PC-3 (cell line): ENCODE results near the gene MYH15. TPM values are rescaled to one million over a fixed set of nuclear protein-coding genes. Genes with fewer than 3 reads are reported as not detected.

Experiments
- ATAC-seq: fragments of 200-7000 bp; cut with Tn5 transposase; 2 replicates; pipeline ENCODE4 v1.9.1; 2020; ENCODE audit warnings: mild to moderate bottlenecking, moderate library complexity
- BruUV-seq: library from RNA; stranded (reverse); fragments of 400-500 nt; replicated peaks from 2 replicates; lab custom pipeline; 2021; lab: Mats Ljungman, UMichigan
- CTCF ChIA-PET: fragments of 300-600 bp; sonication (Branson Sonifier 250); formaldehyde crosslinking; loops from one replicate; lab custom pipeline; 2022; ENCODE audit warnings: antibody characterized with exemption; lab: Charles Lee
- POLR2A ChIA-PET: fragments of 300-600 bp; sonication (Branson Sonifier 250); formaldehyde crosslinking; loops from one replicate; lab custom pipeline; 2022; ENCODE audit warnings: antibody characterized with exemption; ENCODE audit not compliant: unreplicated experiment; lab: Charles Lee
- DNase-seq: peaks from one replicate; pipeline ENCODE4 v3.0.0-alpha.2; 2015
- H2AFZ ChIP-seq: fragments of 300-600 bp; sonication (generic); 2 replicates; pipeline ENCODE4 v1.6.0; 2016; ENCODE audit warnings: antibody characterized with exemption, low read length
- H3F3A ChIP-seq: fragments of 300-600 bp; sonication (generic); one replicate; pipeline ENCODE4 v1.6.0; 2017; ENCODE audit warnings: antibody characterized with exemption, low read length, control low read depth, mild to moderate bottlenecking; ENCODE audit not compliant: unreplicated experiment
- H3K27ac ChIP-seq: fragments of 300-600 bp; sonication (generic); 2 replicates; pipeline ENCODE4 v1.5.1; 2016; ENCODE audit warnings: mild to moderate bottlenecking, low read length
- H3K27me3 ChIP-seq: fragments of 300-600 bp; sonication (generic); 2 replicates; pipeline ENCODE4 v1.6.1; 2016; ENCODE audit warnings: low read length, mixed read lengths
- H3K36me3 ChIP-seq: fragments of 300-600 bp; sonication (generic); 2 replicates; pipeline ENCODE4 v1.6.1; 2016; ENCODE audit warnings: low read depth, mixed run types, low read length, mixed read lengths
- H3K4me1 ChIP-seq: fragments of 300-600 bp; sonication (generic); 2 replicates; pipeline ENCODE4 v1.5.1; 2016; ENCODE audit warnings: low read length; ENCODE audit not compliant: insufficient read depth
- H3K4me2 ChIP-seq: fragments of 300-600 bp; sonication (generic); 2 replicates; pipeline ENCODE4 v1.6.0; 2016; ENCODE audit warnings: low read length
- H3K4me3 ChIP-seq: fragments of 300-600 bp; sonication (generic); 2 replicates; pipeline ENCODE4 v1.5.1; 2016; ENCODE audit warnings: mild to moderate bottlenecking, low read length, mixed read lengths
- H3K79me2 ChIP-seq: fragments of 300-600 bp; sonication (generic); 2 replicates; pipeline ENCODE4 v1.6.1; 2017; ENCODE audit warnings: low read length, mixed read lengths
- H3K9ac ChIP-seq: fragments of 300-600 bp; sonication (generic); 2 replicates; pipeline ENCODE4 v1.6.0; 2016; ENCODE audit warnings: mild to moderate bottlenecking, low read length
- H3K9me2 ChIP-seq: fragments of 300-600 bp; sonication (generic); replicated peaks from 2 replicates; pipeline ENCODE4 v1.6.1; 2016; ENCODE audit warnings: mixed run types, low read length, mixed read lengths
- H3K9me3 ChIP-seq: fragments of 300-600 bp; sonication (generic); 2 replicates; pipeline ENCODE4 v1.6.1; 2016; ENCODE audit warnings: low read length, mixed read lengths
- H4K20me1 ChIP-seq: fragments of 300-600 bp; sonication (generic); 2 replicates; pipeline ENCODE4 v1.6.1; 2016; ENCODE audit warnings: low read length, mixed read lengths
- EZH2 ChIP-seq: fragments of 300-600 bp; sonication (generic); IDR thresholded peaks from one replicate; pipeline ENCODE4 v1.6.1; 2017; ENCODE audit warnings: antibody characterized with exemption, mild to moderate bottlenecking, low read length; ENCODE audit not compliant: unreplicated experiment
- EZH2phosphoT487 ChIP-seq: fragments of 300-600 bp; sonication (generic); IDR thresholded peaks from 2 replicates; pipeline ENCODE4 v1.6.1; 2018; ENCODE audit warnings: mild to moderate bottlenecking, antibody characterized with exemption, low read length, borderline replicate concordance
- intact Hi-C: fragments of 100-400 bp; cut with micrococcal nuclease; formaldehyde crosslinking; loops from 2 replicates; pipeline ENCODE4 v1.9.0; 2023
- total RNA-seq: library from RNA; depleted of rRNA; stranded (reverse); fragments of >200 nt; gene quantifications from 2 replicates; pipeline ENCODE4 v1.2.3, GENCODE V29; 2014
- TF ChIP-seq, protein P1 (sequence below): fragments of 300-600 bp; sonication (generic); conservative IDR thresholded peaks from 2 replicates; pipeline ENCODE4 v1.5.1; 2017; ENCODE audit warnings: antibody characterized with exemption, low read depth, mild to moderate bottlenecking, low read length

The MYH15 gene
- total RNA-seq, 1 experiment from 2014 or later = 2.4 TPM

DNA sequence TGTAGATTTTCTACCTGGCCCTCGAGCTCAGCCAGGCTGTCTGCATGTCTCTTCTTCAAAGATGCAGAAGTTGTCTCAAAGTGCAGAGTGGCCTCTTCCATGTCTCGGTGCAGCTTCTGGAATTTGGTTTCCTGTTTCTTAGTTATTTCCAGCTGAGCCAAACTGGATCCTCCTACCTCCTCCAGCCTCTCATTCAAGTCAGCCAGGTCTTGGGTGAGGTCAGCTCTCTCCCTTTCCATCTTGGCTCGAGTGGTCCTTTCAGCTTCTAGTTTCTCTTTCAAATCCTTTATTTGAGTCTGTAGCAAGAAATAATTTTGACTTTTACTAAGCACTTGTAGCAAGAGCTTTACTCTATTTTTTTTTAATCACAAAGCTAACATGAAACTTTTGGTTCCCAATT, 81.8 kb downstream of the MYH15 start:
- H3K9me3 ChIP-seq = no peaks in the 10 kb centered on the region

DNA sequence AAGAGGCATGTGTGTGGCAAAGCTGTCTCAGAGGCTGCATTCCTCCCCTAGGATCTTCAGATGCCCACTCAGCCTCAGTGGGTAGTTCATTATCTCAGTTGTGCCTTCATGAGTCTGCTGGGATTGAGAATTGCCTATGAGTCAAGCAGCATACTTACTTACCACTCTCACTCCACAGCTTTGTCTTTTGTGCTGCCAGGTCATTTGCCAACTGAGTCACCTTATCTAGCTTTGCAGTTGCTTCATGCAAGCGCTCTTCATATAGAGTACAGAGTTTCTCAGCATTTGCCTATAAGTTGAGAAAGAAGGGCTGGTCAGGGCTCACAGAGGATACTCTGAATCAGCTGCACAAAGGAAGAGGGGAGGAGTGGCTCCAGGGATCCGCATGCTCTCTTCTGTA, 89.5 kb downstream of the MYH15 start:
- Histone ChIP-seq H3K27ac (no peak overlapping the region), H3K79me2 (no peaks in the 10 kb centered on the region), H3K36me3 (no peaks in the 10 kb centered on the region), H3K9me2 (no peaks in the 10 kb centered on the region), H2AFZ (no peak overlapping the region), H3K9me3 (no peaks in the 10 kb centered on the region), H4K20me1 (no peaks in the 10 kb centered on the region), H3K9ac (no peak overlapping the region), H3K4me1 (peaks cover 6% of the 10 kb centered on the region; the same call in 1 of the 2 replicates), H3K4me3 (no peak overlapping the region), H3F3A (no peaks in the 10 kb centered on the region), H3K27me3 (no peaks in the 10 kb centered on the region), H3K4me2 (no peak overlapping the region)
- ChIA-PET CTCF (no interaction called here), POLR2A (interaction anchor here (0.6 kb wide), 1 partner anchor 66 kb away, joined by 3 read pairs; no protein-coding TSS in a partner anchor)
- BruUV-seq = no TSS peak
- intact Hi-C loops = no loop called here
- TF ChIP-seq EZH2phosphoT487 = no peak
- TF ChIP-seq, protein P1, sequence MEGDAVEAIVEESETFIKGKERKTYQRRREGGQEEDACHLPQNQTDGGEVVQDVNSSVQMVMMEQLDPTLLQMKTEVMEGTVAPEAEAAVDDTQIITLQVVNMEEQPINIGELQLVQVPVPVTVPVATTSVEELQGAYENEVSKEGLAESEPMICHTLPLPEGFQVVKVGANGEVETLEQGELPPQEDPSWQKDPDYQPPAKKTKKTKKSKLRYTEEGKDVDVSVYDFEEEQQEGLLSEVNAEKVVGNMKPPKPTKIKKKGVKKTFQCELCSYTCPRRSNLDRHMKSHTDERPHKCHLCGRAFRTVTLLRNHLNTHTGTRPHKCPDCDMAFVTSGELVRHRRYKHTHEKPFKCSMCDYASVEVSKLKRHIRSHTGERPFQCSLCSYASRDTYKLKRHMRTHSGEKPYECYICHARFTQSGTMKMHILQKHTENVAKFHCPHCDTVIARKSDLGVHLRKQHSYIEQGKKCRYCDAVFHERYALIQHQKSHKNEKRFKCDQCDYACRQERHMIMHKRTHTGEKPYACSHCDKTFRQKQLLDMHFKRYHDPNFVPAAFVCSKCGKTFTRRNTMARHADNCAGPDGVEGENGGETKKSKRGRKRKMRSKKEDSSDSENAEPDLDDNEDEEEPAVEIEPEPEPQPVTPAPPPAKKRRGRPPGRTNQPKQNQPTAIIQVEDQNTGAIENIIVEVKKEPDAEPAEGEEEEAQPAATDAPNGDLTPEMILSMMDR = no peak
- TF ChIP-seq EZH2 = no peak
- peak; percentile 84 for ATAC-seq
- peak; percentile 82 for DNase-seq

More for the DNA sequence above, 81.8 kb downstream of the MYH15 start:
- intact Hi-C loops = no loop called here
- CTCF ChIA-PET = interaction anchor here (0.6 kb wide), 1 partner anchor 95 kb away, joined by 8 read pairs; no protein-coding TSS in a partner anchor
- no peak overlapping the region for H3K4me3 ChIP-seq
- no peaks in the 10 kb centered on the region for H3K4me1 ChIP-seq
- H3K79me2 ChIP-seq = no peaks in the 10 kb centered on the region
- no peaks in the 10 kb centered on the region for H3K9me2 ChIP-seq
- POLR2A ChIA-PET = no interaction called here
- TF ChIP-seq, protein P1 = no peak
- TF ChIP-seq EZH2phosphoT487 (no peak), EZH2 (no peak)
- H3K36me3 ChIP-seq = no peaks in the 10 kb centered on the region
- ATAC-seq = no peak
- no peaks in the 10 kb centered on the region for H4K20me1 ChIP-seq
- DNase-seq = no peak
- no peak overlapping the region for H3K4me2 ChIP-seq
- no TSS peak for BruUV-seq
- H2AFZ ChIP-seq = no peak overlapping the region
- H3K9ac ChIP-seq = no peak overlapping the region
- H3K27me3 ChIP-seq = no peaks in the 10 kb centered on the region
- no peak overlapping the region for H3K27ac ChIP-seq
- no peaks in the 10 kb centered on the region for H3F3A ChIP-seq

DNA sequence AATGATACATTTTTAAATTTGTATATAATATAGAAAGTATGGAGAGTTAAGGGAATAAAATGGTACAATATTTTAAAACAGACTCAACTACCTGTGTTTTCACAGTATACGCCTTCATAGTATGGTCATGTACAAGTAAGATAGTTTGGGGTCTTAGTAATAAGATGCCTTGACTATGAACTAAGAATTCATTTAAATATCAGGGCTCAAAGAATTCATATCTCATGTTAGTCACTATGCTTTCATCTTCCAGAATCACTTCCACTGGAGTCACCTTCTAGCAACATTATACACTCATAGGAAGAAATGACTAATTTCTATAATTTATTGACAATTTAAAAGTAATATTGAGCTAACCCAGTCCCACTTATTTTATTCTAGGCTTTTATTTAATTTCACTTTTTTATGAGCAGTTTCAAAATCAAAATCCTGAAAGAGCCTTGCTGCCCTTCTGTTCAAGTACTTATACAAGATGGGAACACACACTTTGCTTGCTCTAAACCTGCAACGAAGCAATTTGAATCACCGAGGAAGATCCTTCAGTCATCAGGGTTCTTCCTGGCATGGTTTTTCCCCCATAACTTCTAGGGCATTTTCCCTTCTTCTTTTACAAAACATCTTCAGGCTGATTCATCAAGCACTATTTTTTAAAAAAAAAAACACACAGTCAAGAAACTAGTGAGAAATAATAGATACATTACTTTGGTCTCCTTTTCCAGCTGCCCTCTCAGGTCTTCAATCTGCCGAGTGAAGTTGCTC, 94.1 kb downstream of the MYH15 start:
- no peaks in the 10 kb centered on the region for H3K9me3 ChIP-seq
- no peaks in the 10 kb centered on the region for H3K27me3 ChIP-seq
- ChIA-PET CTCF (no interaction called here), POLR2A (no interaction called here)
- ATAC-seq = no peak
- H3K4me2 ChIP-seq = no peak overlapping the region
- TF ChIP-seq, protein P1 = no peak
- TF ChIP-seq EZH2 (no peak), EZH2phosphoT487 (no peak)
- intact Hi-C loops = no loop called here
- no peaks in the 10 kb centered on the region for H3K9me2 ChIP-seq
- H3K4me1 ChIP-seq = peaks cover 16% of the 10 kb centered on the region
- no peak overlapping the region for H3K4me3 ChIP-seq
- no peak overlapping the region for H3K27ac ChIP-seq
- no peaks in the 10 kb centered on the region for H3F3A ChIP-seq
- BruUV-seq = no TSS peak
- H4K20me1 ChIP-seq = no peaks in the 10 kb centered on the region
- no peak overlapping the region for H3K9ac ChIP-seq
- H3K79me2 ChIP-seq = no peaks in the 10 kb centered on the region
- H3K36me3 ChIP-seq = no peaks in the 10 kb centered on the region
- no peak overlapping the region for H2AFZ ChIP-seq
- peak; percentile 19 for DNase-seq
